ENCODE measurements around the gene ZNF620. TPM values are rescaled to one million over a fixed set of nuclear protein-coding genes. Genes with fewer than 3 reads are reported as not detected.

The ZNF620 gene
- total RNA-seq, 4 donors from 2014 or later, result 0.51 to 1.0 (median 0.76) TPM

DNA sequence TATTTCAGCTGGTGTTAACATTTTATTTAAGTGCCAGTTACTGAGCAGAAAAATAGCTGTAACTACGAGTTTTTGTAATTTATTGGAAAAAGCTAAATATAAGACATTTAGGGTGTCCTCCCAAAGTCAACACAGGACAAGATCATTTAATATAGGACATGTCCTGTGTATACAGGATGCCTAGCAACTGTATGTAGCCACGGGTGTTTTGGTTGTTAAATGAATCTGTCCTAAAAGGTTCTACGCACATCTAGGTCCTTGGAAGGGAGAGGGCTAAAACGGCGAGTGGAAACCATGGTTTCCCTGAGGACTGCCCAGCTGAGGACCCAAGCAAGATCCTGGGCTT lies 18.4 kb downstream of the ZNF620 start:
- TF ChIP-seq POLR2A (IDR thresholded peaks at IDR 0.05), result no peak
- TF ChIP-seq, protein P1, sequence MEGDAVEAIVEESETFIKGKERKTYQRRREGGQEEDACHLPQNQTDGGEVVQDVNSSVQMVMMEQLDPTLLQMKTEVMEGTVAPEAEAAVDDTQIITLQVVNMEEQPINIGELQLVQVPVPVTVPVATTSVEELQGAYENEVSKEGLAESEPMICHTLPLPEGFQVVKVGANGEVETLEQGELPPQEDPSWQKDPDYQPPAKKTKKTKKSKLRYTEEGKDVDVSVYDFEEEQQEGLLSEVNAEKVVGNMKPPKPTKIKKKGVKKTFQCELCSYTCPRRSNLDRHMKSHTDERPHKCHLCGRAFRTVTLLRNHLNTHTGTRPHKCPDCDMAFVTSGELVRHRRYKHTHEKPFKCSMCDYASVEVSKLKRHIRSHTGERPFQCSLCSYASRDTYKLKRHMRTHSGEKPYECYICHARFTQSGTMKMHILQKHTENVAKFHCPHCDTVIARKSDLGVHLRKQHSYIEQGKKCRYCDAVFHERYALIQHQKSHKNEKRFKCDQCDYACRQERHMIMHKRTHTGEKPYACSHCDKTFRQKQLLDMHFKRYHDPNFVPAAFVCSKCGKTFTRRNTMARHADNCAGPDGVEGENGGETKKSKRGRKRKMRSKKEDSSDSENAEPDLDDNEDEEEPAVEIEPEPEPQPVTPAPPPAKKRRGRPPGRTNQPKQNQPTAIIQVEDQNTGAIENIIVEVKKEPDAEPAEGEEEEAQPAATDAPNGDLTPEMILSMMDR (IDR thresholded peaks at IDR 0.05), result no peak
- DNase-seq (ENCODE audit: low spot score in 2 of 2), result no peak
- intact Hi-C loops (cut with DNase I; ENCODE audit: low total_unique reads), result no loop called here
- 17 to 23% methylated on average over 5 of the region's 5 CpGs for WGBS, 2 donors
- H3K4me3 ChIP-seq (ENCODE audit: low read depth, poor library complexity, severe bottlenecking), result peak overlapping the region; percentile 86

GRCh38 chr3:40524568-40525285 lies 18.9 kb downstream of the ZNF620 start, which contains the start of gene ZNF621:
Gene ZNF621 (plus strand): TSS chr3:40524960. CDS start chr3:40525841, 881 bp downstream.
- peak; percentile 85 to 98 for DNase-seq (ENCODE audit: low spot score in 2 of 2)
- peak within 1 kb of the TSS; percentile 86 for H3K4me3 ChIP-seq (ENCODE audit: low read depth, poor library complexity, severe bottlenecking)
- intact Hi-C loops (cut with DNase I; ENCODE audit: low total_unique reads), result no loop called here
- TF ChIP-seq POLR2A (IDR thresholded peaks at IDR 0.05), result peak in 1 of 2 donors; percentile 14
- TF ChIP-seq, protein P1 (IDR thresholded peaks at IDR 0.05), result no peak
- 0 to 1% methylated on average over 24 to 49 of the region's 59 CpGs for WGBS, 2 donors

DNA sequence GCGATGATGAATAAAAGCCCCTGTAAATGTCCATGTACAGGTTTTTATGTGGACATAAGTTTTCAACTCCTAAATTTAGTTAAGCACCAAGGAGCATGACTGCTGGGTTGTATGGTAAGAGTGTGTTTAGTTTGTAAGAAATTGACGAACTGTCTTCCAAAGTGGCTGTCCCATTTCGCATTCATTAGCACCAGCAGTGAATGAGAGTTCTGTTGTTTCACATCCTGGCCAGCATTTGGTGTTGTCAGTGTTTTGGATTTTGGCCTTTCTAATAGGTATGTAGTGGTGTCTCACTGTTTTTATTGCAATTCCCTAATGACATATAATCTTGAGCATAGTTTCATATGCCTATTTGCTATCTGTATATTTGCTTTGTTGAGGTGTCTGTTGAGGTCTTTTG lies 22.6 kb downstream of the ZNF620 start:
- 93 to 94% methylated on average over 3 of the region's 3 CpGs for WGBS, 2 donors
- DNase-seq (ENCODE audit: low spot score in 2 of 2), result no peak
- no peak overlapping the region for H3K4me3 ChIP-seq (ENCODE audit: low read depth, poor library complexity, severe bottlenecking)
- intact Hi-C loops (cut with DNase I; ENCODE audit: low total_unique reads), result no loop called here
- TF ChIP-seq POLR2A (IDR thresholded peaks at IDR 0.05), result no peak
- TF ChIP-seq, protein P1 (IDR thresholded peaks at IDR 0.05), result no peak

DNA sequence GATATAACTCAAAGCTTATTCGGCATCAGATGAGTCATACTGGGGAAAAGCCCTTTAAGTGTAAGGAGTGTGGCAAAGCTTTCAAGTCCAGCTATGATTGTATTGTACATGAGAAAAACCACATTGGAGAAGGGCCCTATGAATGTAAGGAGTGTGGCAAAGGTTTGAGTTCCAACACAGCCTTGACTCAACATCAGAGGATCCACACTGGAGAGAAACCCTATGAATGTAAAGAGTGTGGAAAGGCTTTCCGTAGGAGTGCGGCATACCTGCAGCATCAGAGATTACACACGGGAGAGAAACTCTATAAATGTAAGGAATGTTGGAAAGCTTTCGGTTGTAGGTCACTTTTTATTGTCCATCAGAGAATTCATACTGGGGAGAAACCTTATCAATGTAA lies 26.4 kb downstream of the ZNF620 start:
- H3K4me3 ChIP-seq (ENCODE audit: low read depth, poor library complexity, severe bottlenecking), result no peak overlapping the region
- intact Hi-C loops (cut with DNase I; ENCODE audit: low total_unique reads), result no loop called here
- DNase-seq (ENCODE audit: low spot score in 2 of 2), result no peak
- WGBS, 2 donors, result 95 to 97% methylated on average over 5 of the region's 5 CpGs
- no peak for TF ChIP-seq POLR2A (IDR thresholded peaks at IDR 0.05)

DNA sequence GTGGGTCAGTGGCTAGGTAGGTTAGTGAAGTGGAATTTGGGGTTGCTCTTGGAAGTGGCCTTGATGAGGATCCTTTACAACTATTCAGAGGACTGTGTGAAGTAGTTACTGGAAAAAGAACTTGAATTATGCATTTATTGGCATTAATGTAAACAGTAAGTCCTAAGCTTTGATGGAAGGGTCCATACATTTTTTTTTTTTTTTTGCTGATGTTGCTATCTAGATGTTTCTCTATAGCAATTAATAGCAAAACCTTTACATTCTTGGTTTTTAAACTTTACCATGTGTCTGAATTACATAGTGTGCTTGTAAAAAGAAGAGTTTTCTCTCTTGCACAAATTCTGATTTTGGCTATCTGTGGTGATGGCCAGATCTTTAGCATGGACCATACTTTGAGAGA lies 28.4 kb downstream of the ZNF620 start:
- intact Hi-C loops (cut with DNase I; ENCODE audit: low total_unique reads), result no loop called here
- no peak for DNase-seq (ENCODE audit: low spot score in 2 of 2)
- TF ChIP-seq, protein P1 (IDR thresholded peaks at IDR 0.05), result no peak
- no peak for TF ChIP-seq POLR2A (IDR thresholded peaks at IDR 0.05)
- no peak overlapping the region for H3K4me3 ChIP-seq (ENCODE audit: low read depth, poor library complexity, severe bottlenecking)

DNA sequence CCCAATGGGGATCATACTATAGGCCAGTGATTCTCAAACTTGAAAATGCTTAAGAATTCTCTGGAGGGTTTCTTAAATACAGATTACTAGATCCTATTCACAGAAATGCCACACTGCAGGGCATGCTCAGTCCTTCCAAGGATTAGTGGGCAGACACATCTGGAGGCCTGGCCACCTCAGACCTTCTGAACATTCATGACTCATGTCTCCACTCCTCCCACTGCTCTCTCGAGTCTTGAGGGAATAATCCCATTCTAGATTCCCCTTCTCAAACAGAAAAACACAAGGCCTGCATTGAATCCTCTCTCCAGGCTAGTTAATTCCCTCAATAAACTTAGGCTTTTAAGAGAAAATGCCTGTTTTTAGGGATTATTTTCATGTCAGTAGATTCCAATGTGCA lies 41.0 kb downstream of the ZNF620 start:
- no peak for DNase-seq (ENCODE audit: low spot score in 2 of 2)
- no peak for TF ChIP-seq POLR2A (IDR thresholded peaks at IDR 0.05)
- TF ChIP-seq, protein P1 (IDR thresholded peaks at IDR 0.05), result no peak
- 27 to 29% methylated on average over 1 of the region's 1 CpG for WGBS, 2 donors
- H3K4me3 ChIP-seq (ENCODE audit: low read depth, poor library complexity, severe bottlenecking), result no peak overlapping the region
- intact Hi-C loops (cut with DNase I; ENCODE audit: low total_unique reads), result loop anchor here (5.0 kb wide), 1 partner anchor 1045 kb away; no protein-coding TSS in a partner anchor
